BJ (cell line): Measurements from ENCODE around the gene CCR9. TPM values are rescaled to one million over a fixed set of nuclear protein-coding genes. Genes with fewer than 3 reads are reported as not detected.

ENCODE experiments used
- CTCF ChIA-PET: fragments of 350-600 bp; formaldehyde crosslinking; extraction: SDS; loops from one replicate; lab custom pipeline; 2021; ENCODE audit warnings: antibody characterized with exemption, inconsistent platforms; lab: Yijun Ruan, JAX
- POLR2A ChIA-PET: fragments of 300-600 bp; sonication (Branson Sonifier 250); formaldehyde crosslinking; extraction: SDS; loops from one replicate; lab custom pipeline; 2021; ENCODE audit warnings: antibody characterized with exemption; lab: Charles Lee
- DNase-seq: peaks from one replicate; pipeline ENCODE4 v3.0.0-alpha.2; 2011; ENCODE audit warnings: low read depth
- H3K27me3 ChIP-seq: 2 replicates; pipeline ENCODE4 v1.6.0; 2011; ENCODE audit warnings: low read length; ENCODE audit not compliant: control insufficient read depth, insufficient read depth
- H3K36me3 ChIP-seq: 2 replicates; pipeline ENCODE4 v1.5.1; 2011; ENCODE audit warnings: low read length; ENCODE audit not compliant: control insufficient read depth, insufficient read depth
- H3K4me3 ChIP-seq: 2 replicates; pipeline ENCODE4 v1.5.1; 2011; ENCODE audit warnings: low read depth, mild to moderate bottlenecking, control low read depth, low read length
- polyA plus RNA-seq: library from polyadenylated mRNA; depleted of rRNA; stranded (reverse); fragments of >200 nt; gene quantifications from 2 replicates; pipeline ENCODE4 v1.2.3, GENCODE V29; 2011
- TF ChIP-seq, protein P1 (sequence below): IDR thresholded peaks from 2 replicates; pipeline ENCODE4 v1.5.1; 2011; ENCODE audit warnings: low read depth, mild to moderate bottlenecking, control low read depth, inconsistent platforms, low read length, moderate library complexity; ENCODE audit not compliant: insufficient read depth

The CCR9 gene
- polyA plus RNA-seq, 1 experiment, result not detected

- H3K4me3 ChIP-seq, result no peak overlapping the region
- TF ChIP-seq, protein P1, sequence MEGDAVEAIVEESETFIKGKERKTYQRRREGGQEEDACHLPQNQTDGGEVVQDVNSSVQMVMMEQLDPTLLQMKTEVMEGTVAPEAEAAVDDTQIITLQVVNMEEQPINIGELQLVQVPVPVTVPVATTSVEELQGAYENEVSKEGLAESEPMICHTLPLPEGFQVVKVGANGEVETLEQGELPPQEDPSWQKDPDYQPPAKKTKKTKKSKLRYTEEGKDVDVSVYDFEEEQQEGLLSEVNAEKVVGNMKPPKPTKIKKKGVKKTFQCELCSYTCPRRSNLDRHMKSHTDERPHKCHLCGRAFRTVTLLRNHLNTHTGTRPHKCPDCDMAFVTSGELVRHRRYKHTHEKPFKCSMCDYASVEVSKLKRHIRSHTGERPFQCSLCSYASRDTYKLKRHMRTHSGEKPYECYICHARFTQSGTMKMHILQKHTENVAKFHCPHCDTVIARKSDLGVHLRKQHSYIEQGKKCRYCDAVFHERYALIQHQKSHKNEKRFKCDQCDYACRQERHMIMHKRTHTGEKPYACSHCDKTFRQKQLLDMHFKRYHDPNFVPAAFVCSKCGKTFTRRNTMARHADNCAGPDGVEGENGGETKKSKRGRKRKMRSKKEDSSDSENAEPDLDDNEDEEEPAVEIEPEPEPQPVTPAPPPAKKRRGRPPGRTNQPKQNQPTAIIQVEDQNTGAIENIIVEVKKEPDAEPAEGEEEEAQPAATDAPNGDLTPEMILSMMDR, result no peak
- ChIA-PET CTCF (interaction anchor here (0.6 to 27.4 kb wide), 8 partner anchors 11 to 421 kb away, joined by 3 to 541 read pairs (median 3); partner anchors contain the start of gene CXCR6), POLR2A (no interaction called here)
- H3K36me3 ChIP-seq, result peaks cover 14% of the 10 kb centered on the region
- no peak for DNase-seq
- H3K27me3 ChIP-seq, result no peaks in the 10 kb centered on the region
These were observed 45.8 kb downstream of the CCR9 start for GRCh38 chr3:45932112-45932511.

DNA sequence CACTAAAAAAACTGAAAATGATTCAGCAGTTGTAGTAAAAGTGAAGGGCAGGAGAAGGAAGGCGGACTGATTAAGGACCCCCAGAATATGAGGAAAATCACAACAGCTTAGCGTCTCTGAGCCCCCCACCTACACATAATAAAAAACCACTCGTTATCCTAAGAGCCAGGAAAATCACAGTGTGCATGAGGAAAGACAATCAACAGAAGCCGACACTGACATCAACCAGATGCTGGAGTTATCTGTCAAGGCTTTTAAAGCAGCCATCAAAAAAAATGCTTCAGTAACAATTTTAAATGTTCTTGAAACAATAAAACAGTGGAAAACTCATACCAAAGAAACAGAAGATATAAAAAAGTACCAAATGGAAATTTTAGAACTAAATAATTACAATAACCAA lies 47.2 kb downstream of the CCR9 start:
- Histone ChIP-seq H3K27me3 (no peaks in the 10 kb centered on the region), H3K36me3 (peaks cover 16% of the 10 kb centered on the region), H3K4me3 (no peak overlapping the region)
- DNase-seq, result no peak
- ChIA-PET POLR2A (no interaction called here), CTCF (interaction anchor here (27.4 kb wide), 1 partner anchor 149 kb away, joined by 541 read pairs; no protein-coding TSS in a partner anchor)
- TF ChIP-seq, protein P1, result no peak

DNA sequence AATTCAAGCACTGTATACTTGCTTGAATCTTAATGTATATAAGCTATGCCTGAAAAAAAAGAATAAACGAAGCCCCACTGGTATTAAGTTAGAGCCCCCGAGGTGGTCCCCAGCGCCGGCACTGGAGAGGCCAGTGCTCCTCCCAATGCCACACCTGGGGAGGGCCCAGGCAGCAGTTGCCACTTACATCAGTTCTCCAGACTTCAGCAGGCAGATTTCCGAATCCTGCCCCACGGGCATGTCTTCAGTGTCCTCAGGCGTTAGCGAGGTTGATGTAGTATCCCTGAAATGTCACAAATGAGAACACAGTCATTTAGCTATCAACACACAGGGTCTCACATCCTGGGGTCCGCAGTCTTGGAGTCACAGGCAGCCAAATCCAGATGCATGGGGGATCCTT lies 49.9 kb downstream of the CCR9 start:
- Histone ChIP-seq H3K27me3 (no peaks in the 10 kb centered on the region), H3K4me3 (no peak overlapping the region), H3K36me3 (peaks cover 10% of the 10 kb centered on the region)
- ChIA-PET CTCF (interaction anchor here (1.2 to 27.4 kb wide), 4 partner anchors 11 to 147 kb away, joined by 3 to 541 read pairs (median 4); partner anchors contain the start of gene LZTFL1), POLR2A (no interaction called here)
- TF ChIP-seq, protein P1, result no peak
- no peak for DNase-seq

DNA sequence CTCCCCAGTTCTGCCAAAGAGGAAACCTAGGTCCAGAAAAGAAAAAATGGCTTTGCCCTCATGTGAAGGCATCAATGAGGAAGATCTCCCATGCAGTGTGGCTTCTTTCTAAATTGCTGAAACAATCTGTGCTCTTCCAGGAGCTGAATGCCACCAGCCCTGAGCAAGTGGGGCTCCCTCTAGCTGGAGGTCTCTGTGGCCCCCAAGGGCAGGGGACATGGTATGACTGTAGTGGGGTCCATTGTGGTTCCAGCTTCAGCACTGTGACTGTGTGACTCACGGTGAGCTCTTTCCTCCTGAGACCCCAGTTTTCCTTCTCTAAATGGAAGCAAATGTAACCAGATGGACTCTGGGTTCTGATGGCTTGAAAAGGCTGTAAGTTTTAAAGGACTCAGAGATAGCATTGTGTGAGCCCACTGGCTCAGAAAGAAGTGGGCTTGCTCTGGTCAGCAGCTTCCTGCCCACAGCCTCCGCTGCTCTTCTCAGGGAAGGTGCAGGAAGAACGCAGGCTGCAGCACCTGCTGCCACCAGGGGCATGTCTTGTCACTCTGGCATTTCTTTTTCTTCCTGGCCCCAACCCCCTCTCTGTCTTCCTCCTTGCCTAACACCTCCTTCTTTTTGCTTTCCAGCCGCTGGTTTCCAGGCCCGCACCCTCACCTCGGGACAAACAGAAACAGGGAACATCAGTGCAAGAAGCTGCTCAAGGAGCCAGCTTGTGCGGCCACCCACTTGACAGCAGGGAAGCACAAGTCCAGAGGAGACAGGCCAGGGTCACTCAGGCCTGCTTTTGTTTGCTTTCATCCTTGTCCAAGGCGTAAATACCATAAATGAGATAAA lies 51.1 kb downstream of the CCR9 start:
- H3K4me3 ChIP-seq, result no peak overlapping the region
- TF ChIP-seq, protein P1, result no peak
- no peaks in the 10 kb centered on the region for H3K27me3 ChIP-seq
- peaks cover 5% of the 10 kb centered on the region for H3K36me3 ChIP-seq
- ChIA-PET POLR2A (no interaction called here), CTCF (interaction anchor here (0.8 to 27.4 kb wide), 14 partner anchors 8 to 441 kb away, joined by 3 to 541 read pairs (median 6); partner anchors contain the start of genes CCR5 and LZTFL1)
- no peak for DNase-seq

- no peak for DNase-seq
- ChIA-PET POLR2A (no interaction called here), CTCF (interaction anchor here (0.8 to 27.4 kb wide), 30 partner anchors 9 to 440 kb away, joined by 3 to 541 read pairs (median 4); partner anchors contain the start of genes CCR5 and LZTFL1)
- TF ChIP-seq, protein P1, result no peak
- H3K36me3 ChIP-seq, result peaks cover 5% of the 10 kb centered on the region; the same call in 1 of the 2 replicates
- no peaks in the 10 kb centered on the region for H3K27me3 ChIP-seq
- no peak overlapping the region for H3K4me3 ChIP-seq
These were observed 51.7 kb downstream of the CCR9 start for GRCh38 chr3:45938043-45938435.
